H9 (cell line): ENCODE measurements around the gene TSPAN2. TPM values are rescaled to one million over a fixed set of nuclear protein-coding genes. Genes with fewer than 3 reads are reported as not detected.

Source experiments
- DNase-seq: peaks from one replicate; pipeline ENCODE4 v3.0.0-alpha.2; 2017
- H2AFZ ChIP-seq: one replicate; pipeline ENCODE4 v1.6.1; 2013; ENCODE audit warnings: mild to moderate bottlenecking, low read length, control low read depth, moderate library complexity
- H2AK5ac ChIP-seq: 2 replicates; pipeline ENCODE4 v1.6.1; 2013; ENCODE audit warnings: low read length, control low read depth, mixed read lengths; ENCODE audit not compliant: insufficient read length
- H2BK120ac ChIP-seq: one replicate; pipeline ENCODE4 v1.6.1; 2013; ENCODE audit warnings: low read depth, mild to moderate bottlenecking, low read length, control low read depth, inconsistent platforms; ENCODE audit not compliant: poor library complexity, severe bottlenecking
- H2BK12ac ChIP-seq: 2 replicates; pipeline ENCODE4 v1.6.1; 2013; ENCODE audit warnings: low read length, control low read depth, mixed read lengths, low read depth; ENCODE audit not compliant: insufficient read length
- H2BK15ac ChIP-seq: 2 replicates; pipeline ENCODE4 v1.6.1; 2013; ENCODE audit warnings: low read depth, low read length, control low read depth
- H2BK20ac ChIP-seq: one replicate; pipeline ENCODE4 v1.6.1; 2013; ENCODE audit warnings: low read depth, mild to moderate bottlenecking, low read length, control low read depth, inconsistent platforms; ENCODE audit not compliant: poor library complexity, severe bottlenecking
- H2BK5ac ChIP-seq: 2 replicates; pipeline ENCODE4 v1.6.1; 2013; ENCODE audit warnings: low read length, control low read depth, mixed read lengths; ENCODE audit not compliant: insufficient read length
- H3K14ac ChIP-seq: 2 replicates; pipeline ENCODE4 v1.6.1; 2013; ENCODE audit warnings: low read length, control low read depth; ENCODE audit not compliant: insufficient read depth
- H3K18ac ChIP-seq: 2 replicates; pipeline ENCODE4 v1.6.1; 2013; ENCODE audit warnings: low read depth, mild to moderate bottlenecking, mixed read lengths, low read length, control low read depth; ENCODE audit not compliant: insufficient read length
- H3K23ac ChIP-seq: 2 replicates; pipeline ENCODE4 v1.6.1; 2013; ENCODE audit warnings: low read length, control low read depth, mixed read lengths, low read depth; ENCODE audit not compliant: insufficient read length
- H3K23me2 ChIP-seq: 2 replicates; pipeline ENCODE4 v1.6.1; 2013; ENCODE audit warnings: low read depth, mild to moderate bottlenecking, mixed read lengths, low read length, control low read depth; ENCODE audit not compliant: insufficient read length, poor library complexity, severe bottlenecking
- H3K27ac ChIP-seq: 2 replicates; pipeline ENCODE4 v1.5.1; 2013; ENCODE audit warnings: low read length, control low read depth, mixed read lengths, low read depth; ENCODE audit not compliant: insufficient read length
- H3K27me3 ChIP-seq: 2 replicates; pipeline ENCODE4 v1.6.1; 2013; ENCODE audit warnings: low read length, control low read depth, inconsistent platforms; ENCODE audit not compliant: insufficient read depth
- H3K4ac ChIP-seq: 2 replicates; pipeline ENCODE4 v1.6.1; 2013; ENCODE audit warnings: low read depth, mild to moderate bottlenecking, control low read depth, inconsistent platforms, low read length, moderate library complexity
- H3K4me1 ChIP-seq: 2 replicates; pipeline ENCODE4 v1.6.1; 2013; ENCODE audit warnings: low read length, control low read depth, inconsistent platforms; ENCODE audit not compliant: insufficient read depth
- H3K4me2 ChIP-seq: 2 replicates; pipeline ENCODE4 v1.6.1; 2013; ENCODE audit warnings: low read length, control low read depth, mixed read lengths; ENCODE audit not compliant: insufficient read length, insufficient read depth
- H3K56ac ChIP-seq: 2 replicates; pipeline ENCODE4 v1.6.1; 2013; ENCODE audit warnings: low read depth, mild to moderate bottlenecking, mixed read lengths, low read length, control low read depth; ENCODE audit not compliant: insufficient read length
- H3K79me1 ChIP-seq: 2 replicates; pipeline ENCODE4 v1.6.1; 2013; ENCODE audit warnings: low read depth, mild to moderate bottlenecking, moderate library complexity, low read length, control low read depth, inconsistent platforms; ENCODE audit not compliant: insufficient read depth, poor library complexity, severe bottlenecking
- H3K79me2 ChIP-seq: 2 replicates; pipeline ENCODE4 v1.6.1; 2013; ENCODE audit warnings: low read length, control low read depth, inconsistent platforms; ENCODE audit not compliant: insufficient read depth
- H3K9ac ChIP-seq: 2 replicates; pipeline ENCODE4 v1.6.1; 2013; ENCODE audit warnings: low read length, control low read depth, mixed read lengths; ENCODE audit not compliant: insufficient read length; ENCODE audit errors: extremely low read depth
- H3K9me3 ChIP-seq: one replicate; pipeline ENCODE4 v1.6.1; 2013; ENCODE audit warnings: low read depth, low read length, inconsistent platforms; ENCODE audit not compliant: control insufficient read depth
- H3T11ph ChIP-seq: one replicate; pipeline ENCODE4 v1.6.1; 2013; ENCODE audit warnings: mild to moderate bottlenecking, low read length, control low read depth, inconsistent platforms
- H4K20me1 ChIP-seq: one replicate; pipeline ENCODE4 v1.6.1; 2013; ENCODE audit not compliant: control insufficient read depth, insufficient read length, insufficient read depth
- H4K5ac ChIP-seq: 2 replicates; pipeline ENCODE4 v1.6.1; 2013; ENCODE audit warnings: low read depth, mild to moderate bottlenecking, mixed read lengths, low read length, control low read depth; ENCODE audit not compliant: insufficient read length
- H4K8ac ChIP-seq: replicated peaks from 2 replicates; pipeline ENCODE4 v1.6.1; 2013; ENCODE audit warnings: low read length, control low read depth, mixed read lengths, low read depth; ENCODE audit not compliant: insufficient read length
- H4K91ac ChIP-seq: 2 replicates; pipeline ENCODE4 v1.6.1; 2013; ENCODE audit warnings: low read depth, mild to moderate bottlenecking, moderate library complexity, mixed read lengths, low read length, control low read depth; ENCODE audit not compliant: insufficient read length
- H3K27ac Mint-ChIP-seq, 3 experiments: 2 replicates in 2 of 3; 3 replicates in 1 of 3; pipeline ENCODE4 v1.8.0; 2020 to 2021; ENCODE audit warnings: mixed read lengths in 3 of 3, mild to moderate bottlenecking in 1 of 3, moderate library complexity in 1 of 3
- H3K27me3 Mint-ChIP-seq: 2 replicates; pipeline ENCODE4 v1.8.0; 2021; ENCODE audit warnings: low read depth, mild to moderate bottlenecking, moderate library complexity, mixed read lengths
- H3K36me3 Mint-ChIP-seq, 3 experiments: 2 replicates in 2 of 3; 3 replicates in 1 of 3; pipeline ENCODE4 v1.8.0; 2020 to 2021; ENCODE audit warnings: low read depth in 3 of 3, mixed read lengths in 3 of 3; ENCODE audit not compliant: insufficient read depth in 1 of 3
- H3K4me1 Mint-ChIP-seq, 2 experiments: 2 replicates each; pipeline ENCODE4 v1.8.0; 2020; ENCODE audit warnings: mixed read lengths in 2 of 2
- H3K4me3 Mint-ChIP-seq, 2 experiments: 2 replicates in 1 of 2; 3 replicates in 1 of 2; pipeline ENCODE4 v1.8.0; 2020 to 2021; ENCODE audit warnings: mild to moderate bottlenecking in 2 of 2, mixed read lengths in 2 of 2, moderate library complexity in 1 of 2
- H3K9me3 Mint-ChIP-seq, 2 experiments: 2 replicates in 1 of 2; 3 replicates in 1 of 2; pipeline ENCODE4 v1.8.0; 2020; ENCODE audit warnings: mild to moderate bottlenecking in 2 of 2, mixed read lengths in 2 of 2, moderate library complexity in 1 of 2
- CTCF ChIP-seq: fragments of 200-600 bp; sonication (generic); conservative IDR thresholded peaks from 3 replicates; pipeline ENCODE4 v1.8.0; 2021; ENCODE audit warnings: antibody characterized with exemption, mild to moderate bottlenecking
- total RNA-seq: library from RNA; stranded (reverse); gene quantifications from 2 replicates; pipeline ENCODE4 v1.2.1, GENCODE V29; 2021

Gene TSPAN2
- total RNA-seq, 1 experiment from 2014 or later = 10.8 TPM

- no peaks in the 10 kb centered on the region for H3K9me3 Mint-ChIP-seq
- no peak for TF ChIP-seq CTCF
- H2AK5ac ChIP-seq = no peak within 1 kb of the TSS
Measured at GRCh38 chr1:115029526-115029925, 59.8 kb downstream of the TSPAN2 start, which contains the start of gene TSHB. Gene TSHB (plus strand): TSS chr1:115029826. CDS start chr1:115033363, 3,537 bp downstream.

More at GRCh38 chr1:115029526-115029925, 59.8 kb downstream of the TSPAN2 start, which contains the start of gene TSHB:
- no peak within 1 kb of the TSS for H3K23ac ChIP-seq
- no peak within 1 kb of the TSS for H3K18ac ChIP-seq
- H2BK120ac ChIP-seq = no peak within 1 kb of the TSS
- H4K91ac ChIP-seq = no peak within 1 kb of the TSS
- no peak within 1 kb of the TSS for H2BK5ac ChIP-seq
- H4K20me1 ChIP-seq = no peaks in the 10 kb centered on the region
- H2BK20ac ChIP-seq = no peak within 1 kb of the TSS
- no peak within 1 kb of the TSS for H2AFZ ChIP-seq
- H3K79me2 ChIP-seq = no peaks in the 10 kb centered on the region
- no peak within 1 kb of the TSS for H2BK12ac ChIP-seq
- Mint-ChIP-seq H3K4me3 (no peak within 1 kb of the TSS), H3K36me3 (no peaks in the 10 kb centered on the region), H3K27ac (no peak within 1 kb of the TSS), H3K4me1 (no peaks in the 10 kb centered on the region), H3K27me3 (no peaks in the 10 kb centered on the region)
- no peaks in the 10 kb centered on the region for H3K23me2 ChIP-seq
- H3K4ac ChIP-seq = no peak within 1 kb of the TSS
- H3T11ph ChIP-seq = no peak within 1 kb of the TSS
- no peaks in the 10 kb centered on the region for H3K79me1 ChIP-seq
- no peak within 1 kb of the TSS for H4K5ac ChIP-seq
- H2BK15ac ChIP-seq = no peak within 1 kb of the TSS
- no peaks in the 10 kb centered on the region for H3K4me1 ChIP-seq
- no peak within 1 kb of the TSS for H3K56ac ChIP-seq
- H3K9me3 ChIP-seq = no peaks in the 10 kb centered on the region
- H3K9ac ChIP-seq = no peak within 1 kb of the TSS
- H3K14ac ChIP-seq = no peak within 1 kb of the TSS
- no peak for DNase-seq
- no peaks in the 10 kb centered on the region for H3K27me3 ChIP-seq
- no peak within 1 kb of the TSS for H4K8ac ChIP-seq
- H3K4me2 ChIP-seq = no peak within 1 kb of the TSS
- H3K27ac ChIP-seq = no peak within 1 kb of the TSS
